WTC11 (cell line): ENCODE data around the gene WNT1. TPM values are rescaled to one million over a fixed set of nuclear protein-coding genes. Genes with fewer than 3 reads are reported as not detected.

ENCODE experiments used
- ATAC-seq: fragments of 200-7000 bp; cut with Tn5 transposase; 2 replicates; pipeline ENCODE4 v1.10.0; 2021; ENCODE audit warnings: mild to moderate bottlenecking, moderate library complexity
- Bru-seq: library from RNA; stranded (reverse); fragments of 400-500 nt; gene quantifications from one replicate; lab custom pipeline; 2021; lab: Mats Ljungman, UMichigan
- CTCF ChIA-PET: fragments of 300-600 bp; sonication (Branson Sonifier 250); formaldehyde crosslinking; loops from one replicate; lab custom pipeline; 2021; ENCODE audit warnings: antibody characterized with exemption; lab: Charles Lee
- POLR2A ChIA-PET: fragments of 350-600 bp; sonication (Branson Sonifier 250); formaldehyde crosslinking; loops from one replicate; lab custom pipeline; 2021; ENCODE audit warnings: antibody characterized with exemption; lab: Charles Lee
- DNase-seq: peaks from one replicate; pipeline ENCODE4 v3.0.0; 2021; ENCODE audit warnings: low spot score
- H3K27ac Mint-ChIP-seq: 2 replicates; pipeline ENCODE4 v1.8.0; 2021; ENCODE audit warnings: mixed read lengths
- H3K27me3 Mint-ChIP-seq: 2 replicates; pipeline ENCODE4 v1.8.0; 2021; ENCODE audit warnings: low read depth, mild to moderate bottlenecking, moderate library complexity, mixed read lengths
- H3K36me3 Mint-ChIP-seq: 2 replicates; pipeline ENCODE4 v1.8.0; 2021; ENCODE audit warnings: mixed read lengths
- H3K4me1 Mint-ChIP-seq: 2 replicates; pipeline ENCODE4 v1.8.0; 2022; ENCODE audit warnings: mixed read lengths
- H3K4me3 Mint-ChIP-seq: 2 replicates; pipeline ENCODE4 v1.8.0; 2021; ENCODE audit warnings: mild to moderate bottlenecking, moderate library complexity, mixed read lengths
- H3K9me3 Mint-ChIP-seq: 2 replicates; pipeline ENCODE4 v1.8.0; 2021; ENCODE audit warnings: mixed read lengths
- CREM ChIP-seq: sonication (generic); formaldehyde crosslinking; IDR thresholded peaks from 2 replicates; pipeline ENCODE4 v1.8.1; 2022; ENCODE audit warnings: mild to moderate bottlenecking, missing genetic modification reagents, moderate library complexity
- CTCF ChIP-seq: fragments of 200-600 bp; IDR thresholded peaks from 2 replicates; pipeline ENCODE4 v1.8.0; 2022; ENCODE audit warnings: antibody characterized with exemption
- ETV6 ChIP-seq: sonication (generic); formaldehyde crosslinking; IDR thresholded peaks from 2 replicates; pipeline ENCODE4 v1.8.1; 2022; ENCODE audit warnings: mild to moderate bottlenecking, missing genetic modification reagents
- MYBL2 ChIP-seq: sonication (generic); formaldehyde crosslinking; IDR thresholded peaks from 2 replicates; pipeline ENCODE4 v1.8.1; 2023; ENCODE audit warnings: mild to moderate bottlenecking, moderate library complexity, missing genetic modification reagents
- OVOL2 ChIP-seq: fragments of 250-450 bp; sonication (Bioruptor Pico); IDR thresholded peaks from 2 replicates; pipeline ENCODE4 v1.9.0; 2021; ENCODE audit warnings: mild to moderate bottlenecking, borderline replicate concordance
- PREB ChIP-seq: sonication (generic); formaldehyde crosslinking; IDR thresholded peaks from 2 replicates; pipeline ENCODE4 v1.8.1; 2022; ENCODE audit warnings: mild to moderate bottlenecking, missing genetic modification reagents, moderate library complexity, borderline replicate concordance
- RORB ChIP-seq: fragments of 250-450 bp; sonication (Bioruptor Pico); IDR thresholded peaks from 2 replicates; pipeline ENCODE4 v1.9.0; 2021; ENCODE audit warnings: mild to moderate bottlenecking
- SMAD3 ChIP-seq: sonication (generic); formaldehyde crosslinking; IDR thresholded peaks from 2 replicates; pipeline ENCODE4 v1.8.0; 2022; ENCODE audit warnings: missing genetic modification reagents, mild to moderate bottlenecking, borderline replicate concordance
- SMAD4 ChIP-seq: sonication (generic); formaldehyde crosslinking; IDR thresholded peaks from 2 replicates; pipeline ENCODE4 v1.8.0; 2022; ENCODE audit warnings: mild to moderate bottlenecking, missing genetic modification reagents
- SP1 ChIP-seq: sonication (generic); formaldehyde crosslinking; conservative IDR thresholded peaks from 2 replicates; pipeline ENCODE4 v1.8.1; 2022; ENCODE audit warnings: missing genetic modification reagents
- TEAD1 ChIP-seq: sonication (generic); formaldehyde crosslinking; IDR thresholded peaks from 2 replicates; pipeline ENCODE4 v1.8.0; 2022; ENCODE audit warnings: mild to moderate bottlenecking, missing genetic modification reagents
- USF1 ChIP-seq: sonication (generic); formaldehyde crosslinking; IDR thresholded peaks from 2 replicates; pipeline ENCODE4 v1.8.0; 2022; ENCODE audit warnings: mild to moderate bottlenecking, missing genetic modification reagents
- ZNF281 ChIP-seq: sonication (generic); formaldehyde crosslinking; IDR thresholded peaks from 2 replicates; pipeline ENCODE4 v1.8.0; 2023; ENCODE audit warnings: mild to moderate bottlenecking, missing genetic modification reagents
- ZNF423 ChIP-seq: fragments of 250-450 bp; sonication (Bioruptor Pico); IDR thresholded peaks from 2 replicates; pipeline ENCODE4 v2.1.2; 2022; ENCODE audit warnings: mild to moderate bottlenecking, moderate library complexity
- ZNF425 ChIP-seq: fragments of 250-450 bp; sonication (Bioruptor Pico); conservative IDR thresholded peaks from 2 replicates; pipeline ENCODE4 v1.9.0; 2021; ENCODE audit warnings: mild to moderate bottlenecking
- ZNF671 ChIP-seq: fragments of 250-450 bp; sonication (Bioruptor Pico); IDR thresholded peaks from 2 replicates; pipeline ENCODE4 v1.8.0; 2021; ENCODE audit warnings: mild to moderate bottlenecking
- long read RNA-seq, 3 experiments: library from RNA in 1 of 3; library from capped mRNA in 1 of 3; library from polyadenylated mRNA in 1 of 3; unstranded in 2 of 3; stranded (forward) in 1 of 3; transcript quantifications; one replicate each; pipeline ENCODE4 v2.0.0, GENCODE V29; 2021
- total RNA-seq: library from RNA; stranded (reverse); gene quantifications from 3 replicates; pipeline ENCODE4 v1.2.3, GENCODE V29; 2021
- TF ChIP-seq, protein P1 (sequence below): sonication (generic); formaldehyde crosslinking; conservative IDR thresholded peaks from 2 replicates; pipeline ENCODE4 v1.8.1; 2023; ENCODE audit warnings: mild to moderate bottlenecking, low read depth, missing genetic modification reagents, moderate library complexity
- TF ChIP-seq, protein P2 (sequence below): sonication (generic); formaldehyde crosslinking; IDR thresholded peaks from 2 replicates; pipeline ENCODE4 v1.8.0; 2022; ENCODE audit warnings: missing genetic modification reagents

Gene WNT1
- total RNA-seq (not detected in 3 replicates), Bru-seq, nascent RNA (not detected)
- long read RNA-seq, experiment 1: 0 reads
- long read RNA-seq, experiment 2: 0 reads
- long read RNA-seq, experiment 3: 0 reads

DNA sequence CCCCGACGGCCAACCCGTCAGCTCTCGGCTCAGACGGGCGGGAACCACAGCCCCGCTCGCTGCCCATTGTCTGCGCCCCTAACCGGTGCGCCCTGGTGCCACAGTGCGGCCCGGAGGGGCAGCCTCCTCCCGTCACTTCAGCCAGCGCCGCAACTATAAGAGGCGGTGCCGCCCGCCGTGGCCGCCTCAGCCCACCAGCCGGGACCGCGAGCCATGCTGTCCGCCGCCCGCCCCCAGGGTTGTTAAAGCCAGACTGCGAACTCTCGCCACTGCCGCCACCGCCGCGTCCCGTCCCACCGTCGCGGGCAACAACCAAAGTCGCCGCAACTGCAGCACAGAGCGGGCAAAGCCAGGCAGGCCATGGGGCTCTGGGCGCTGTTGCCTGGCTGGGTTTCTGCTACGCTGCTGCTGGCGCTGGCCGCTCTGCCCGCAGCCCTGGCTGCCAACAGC is at the start of gene WNT1:
Gene WNT1 (plus strand): TSS at position 32 of the 450 bp plus-strand sequence. CDS start 329 bp downstream, at position 361.
- no peak for TF ChIP-seq ZNF425 (CRISPR knock-in tag)
- no peak for TF ChIP-seq CREM (CRISPR knock-in tag)
- TF ChIP-seq, protein P1, sequence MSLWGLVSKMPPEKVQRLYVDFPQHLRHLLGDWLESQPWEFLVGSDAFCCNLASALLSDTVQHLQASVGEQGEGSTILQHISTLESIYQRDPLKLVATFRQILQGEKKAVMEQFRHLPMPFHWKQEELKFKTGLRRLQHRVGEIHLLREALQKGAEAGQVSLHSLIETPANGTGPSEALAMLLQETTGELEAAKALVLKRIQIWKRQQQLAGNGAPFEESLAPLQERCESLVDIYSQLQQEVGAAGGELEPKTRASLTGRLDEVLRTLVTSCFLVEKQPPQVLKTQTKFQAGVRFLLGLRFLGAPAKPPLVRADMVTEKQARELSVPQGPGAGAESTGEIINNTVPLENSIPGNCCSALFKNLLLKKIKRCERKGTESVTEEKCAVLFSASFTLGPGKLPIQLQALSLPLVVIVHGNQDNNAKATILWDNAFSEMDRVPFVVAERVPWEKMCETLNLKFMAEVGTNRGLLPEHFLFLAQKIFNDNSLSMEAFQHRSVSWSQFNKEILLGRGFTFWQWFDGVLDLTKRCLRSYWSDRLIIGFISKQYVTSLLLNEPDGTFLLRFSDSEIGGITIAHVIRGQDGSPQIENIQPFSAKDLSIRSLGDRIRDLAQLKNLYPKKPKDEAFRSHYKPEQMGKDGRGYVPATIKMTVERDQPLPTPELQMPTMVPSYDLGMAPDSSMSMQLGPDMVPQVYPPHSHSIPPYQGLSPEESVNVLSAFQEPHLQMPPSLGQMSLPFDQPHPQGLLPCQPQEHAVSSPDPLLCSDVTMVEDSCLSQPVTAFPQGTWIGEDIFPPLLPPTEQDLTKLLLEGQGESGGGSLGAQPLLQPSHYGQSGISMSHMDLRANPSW (CRISPR knock-in tag): no peak
- no peak for TF ChIP-seq RORB (CRISPR knock-in tag)
- no peak for TF ChIP-seq OVOL2 (CRISPR knock-in tag)
- no peak for TF ChIP-seq MYBL2 (CRISPR knock-in tag)
- TF ChIP-seq ETV6 (CRISPR knock-in tag): 0 out of 2 replicates have a peak, but pooled peaks have one; percentile 5
- no peak for TF ChIP-seq ZNF671 (CRISPR knock-in tag)
- no peak for TF ChIP-seq ZNF281 (CRISPR knock-in tag)
- TF ChIP-seq TEAD1 (CRISPR knock-in tag): no peak
- TF ChIP-seq, protein P2, sequence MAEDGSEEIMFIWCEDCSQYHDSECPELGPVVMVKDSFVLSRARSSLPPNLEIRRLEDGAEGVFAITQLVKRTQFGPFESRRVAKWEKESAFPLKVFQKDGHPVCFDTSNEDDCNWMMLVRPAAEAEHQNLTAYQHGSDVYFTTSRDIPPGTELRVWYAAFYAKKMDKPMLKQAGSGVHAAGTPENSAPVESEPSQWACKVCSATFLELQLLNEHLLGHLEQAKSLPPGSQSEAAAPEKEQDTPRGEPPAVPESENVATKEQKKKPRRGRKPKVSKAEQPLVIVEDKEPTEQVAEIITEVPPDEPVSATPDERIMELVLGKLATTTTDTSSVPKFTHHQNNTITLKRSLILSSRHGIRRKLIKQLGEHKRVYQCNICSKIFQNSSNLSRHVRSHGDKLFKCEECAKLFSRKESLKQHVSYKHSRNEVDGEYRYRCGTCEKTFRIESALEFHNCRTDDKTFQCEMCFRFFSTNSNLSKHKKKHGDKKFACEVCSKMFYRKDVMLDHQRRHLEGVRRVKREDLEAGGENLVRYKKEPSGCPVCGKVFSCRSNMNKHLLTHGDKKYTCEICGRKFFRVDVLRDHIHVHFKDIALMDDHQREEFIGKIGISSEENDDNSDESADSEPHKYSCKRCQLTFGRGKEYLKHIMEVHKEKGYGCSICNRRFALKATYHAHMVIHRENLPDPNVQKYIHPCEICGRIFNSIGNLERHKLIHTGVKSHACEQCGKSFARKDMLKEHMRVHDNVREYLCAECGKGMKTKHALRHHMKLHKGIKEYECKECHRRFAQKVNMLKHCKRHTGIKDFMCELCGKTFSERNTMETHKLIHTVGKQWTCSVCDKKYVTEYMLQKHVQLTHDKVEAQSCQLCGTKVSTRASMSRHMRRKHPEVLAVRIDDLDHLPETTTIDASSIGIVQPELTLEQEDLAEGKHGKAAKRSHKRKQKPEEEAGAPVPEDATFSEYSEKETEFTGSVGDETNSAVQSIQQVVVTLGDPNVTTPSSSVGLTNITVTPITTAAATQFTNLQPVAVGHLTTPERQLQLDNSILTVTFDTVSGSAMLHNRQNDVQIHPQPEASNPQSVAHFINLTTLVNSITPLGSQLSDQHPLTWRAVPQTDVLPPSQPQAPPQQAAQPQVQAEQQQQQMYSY (CRISPR knock-in tag): no peak
- no peak for TF ChIP-seq SMAD3 (CRISPR knock-in tag)
- TF ChIP-seq PREB: no peak
- TF ChIP-seq CTCF: peak; percentile 13; the same call in 1 of the 2 replicates
- TF ChIP-seq USF1 (CRISPR knock-in tag): no peak
- TF ChIP-seq SP1: 0 out of 2 replicates have a peak, but pooled peaks have one; percentile 0
- no peak for TF ChIP-seq SMAD4
- no peak for TF ChIP-seq ZNF423
- peak; percentile 33 for DNase-seq
- Mint-ChIP-seq H3K9me3 (no peaks in the 10 kb centered on the region), H3K4me1 (peaks cover 31% of the 10 kb centered on the region), H3K4me3 (peak within 1 kb of the TSS; percentile 68), H3K36me3 (no peaks in the 10 kb centered on the region), H3K27ac (no peak within 1 kb of the TSS), H3K27me3 (peaks cover 100% of the 10 kb centered on the region)
- ATAC-seq: peak; percentile 12
- ChIA-PET POLR2A (interaction anchor here (0.6 kb wide), 1 partner anchor 116 kb away, joined by 3 read pairs; no protein-coding TSS in a partner anchor), CTCF (interaction anchor here (0.5 to 10.3 kb wide), 29 partner anchors 9 to 627 kb away, joined by 3 to 237 read pairs (median 3); partner anchors contain the start of genes ARF3, CACNB3, DDN and DDX23)
